Prostate gland (tissue), 2 donors: ENCODE results near the gene GAB2. TPM values are rescaled to one million over a fixed set of nuclear protein-coding genes. Genes with fewer than 3 reads are reported as not detected.

Source experiments
- DNase-seq: peaks from one replicate; pipeline ENCODE4 v3.0.0-alpha.2; 2019; ENCODE audit warnings: low spot score
- H3K27ac ChIP-seq, 2 donors: fragments of 200-600 bp; sonication (generic); 2 replicates each; pipeline ENCODE4 v1.5.1; 2017 to 2019
- H3K27me3 ChIP-seq: fragments of 200-600 bp; sonication (generic); replicated peaks from 2 replicates; pipeline ENCODE4 v1.5.1; 2019; ENCODE audit not compliant: insufficient read depth
- H3K36me3 ChIP-seq, 2 donors: fragments of 200-600 bp; sonication (generic); 1 replicate in 1 of 2; 2 replicates in 1 of 2; pipeline versions ENCODE4 v1.5.1 to v1.8.1; 2017 to 2019
- H3K4me1 ChIP-seq: fragments of 200-600 bp; sonication (generic); replicated peaks from 2 replicates; pipeline ENCODE4 v1.5.1; 2019
- H3K4me3 ChIP-seq, 2 donors: fragments of 200-600 bp; sonication (generic); 2 replicates each; pipeline ENCODE4 v1.5.1; 2017 to 2019
- H3K9me3 ChIP-seq: fragments of 200-600 bp; sonication (generic); 2 replicates; pipeline ENCODE4 v1.5.1; 2017
- CTCF ChIP-seq, 4 experiments: fragments of 200-600 bp in 2 of 4; fragments of 450-650 bp in 2 of 4; sonication (generic) in 2 of 4; IDR thresholded peaks; 1 replicate in 3 of 4; 2 replicates in 1 of 4; pipeline ENCODE4 v1.5.1; 2016 to 2019; ENCODE audit warnings: antibody characterized with exemption in 4 of 4, mild to moderate bottlenecking in 2 of 4, moderate library complexity in 2 of 4
- POLR2A ChIP-seq: fragments of 450-650 bp; IDR thresholded peaks from one replicate; pipeline ENCODE4 v1.6.1; 2016; ENCODE audit warnings: antibody characterized with exemption, mild to moderate bottlenecking
- POLR2AphosphoS5 ChIP-seq: sonication (generic); formaldehyde crosslinking; IDR thresholded peaks from one replicate; pipeline ENCODE4 v1.6.1; 2017; ENCODE audit warnings: antibody characterized with exemption
- WGBS: methylation state at CpG from one replicate; pipeline ENCODE4 v1.1.5; 2018; 5-methylcytosine and 5-hydroxymethylcytosine counted together
- intact Hi-C: fragments of 100-400 bp; cut with DNase I; formaldehyde crosslinking; loops from one replicate; pipeline ENCODE4 v1.14.2; 2022
- total RNA-seq, 2 donors: library from RNA; depleted of rRNA; stranded (reverse); fragments of >200 nt; gene quantifications; one replicate each; pipeline ENCODE4 v1.1.0, GENCODE V29; 2016

GAB2 gene
- total RNA-seq, 2 donors from 2014 or later: 7.4 to 12.8 TPM

DNA sequence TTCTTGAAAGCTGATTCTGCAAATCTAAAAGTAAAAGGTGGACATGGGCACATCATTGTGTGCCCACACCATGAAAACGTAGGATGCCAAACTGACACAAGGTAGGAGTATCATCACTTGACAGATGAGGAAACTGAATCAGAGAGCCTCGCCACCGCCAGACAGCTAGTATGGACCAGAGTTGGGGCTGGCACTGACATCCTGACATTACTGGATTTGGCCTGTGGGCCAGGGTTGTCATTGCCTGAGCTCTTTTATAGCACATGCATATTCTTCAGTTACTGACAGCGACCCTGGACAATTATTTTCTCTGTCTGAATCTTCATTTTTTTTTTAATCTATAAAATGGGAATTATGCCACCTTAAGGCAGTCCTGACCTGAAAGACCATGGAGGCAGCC lies 212.4 kb downstream of the GAB2 start:
- H3K9me3 ChIP-seq: no peaks in the 10 kb centered on the region
- H3K4me1 ChIP-seq: no peaks in the 10 kb centered on the region
- H3K4me3 ChIP-seq: no peak overlapping the region
- no peak for DNase-seq
- TF ChIP-seq CTCF (IDR thresholded peaks at IDR 0.05) (no peak), POLR2A (no peak), POLR2AphosphoS5 (no peak)
- H3K36me3 ChIP-seq: peaks cover 0 to 2% of the 10 kb centered on the region in 2 donors
- WGBS: 93% methylated on average over 4 of the region's 4 CpGs
- H3K27me3 ChIP-seq: no peaks in the 10 kb centered on the region
- intact Hi-C loops: no loop called here
- no peak overlapping the region for H3K27ac ChIP-seq

GRCh38 chr11:78203184-78203583 lies 214.4 kb downstream of the GAB2 start:
- TF ChIP-seq CTCF (IDR thresholded peaks at IDR 0.05) (no peak), POLR2AphosphoS5 (no peak), POLR2A (no peak)
- no peak for DNase-seq
- H3K27ac ChIP-seq: no peak overlapping the region
- no peaks in the 10 kb centered on the region for H3K4me1 ChIP-seq
- H3K27me3 ChIP-seq: no peaks in the 10 kb centered on the region
- H3K4me3 ChIP-seq: no peak overlapping the region
- H3K9me3 ChIP-seq: no peaks in the 10 kb centered on the region
- peaks cover 0 to 5% of the 10 kb centered on the region in 2 donors for H3K36me3 ChIP-seq
- WGBS: 85% methylated on average over 10 of the region's 10 CpGs
- intact Hi-C loops: no loop called here

- Histone ChIP-seq H3K27me3 (no peaks in the 10 kb centered on the region), H3K9me3 (no peaks in the 10 kb centered on the region), H3K4me3 (no peak overlapping the region), H3K27ac (no peak overlapping the region), H3K4me1 (no peaks in the 10 kb centered on the region), H3K36me3 (peaks cover 0 to 5% of the 10 kb centered on the region in 2 donors)
- no peak for DNase-seq
- TF ChIP-seq POLR2AphosphoS5: no peak
- WGBS: 39% methylated on average over 3 of the region's 3 CpGs
- intact Hi-C loops: no loop called here
Measured at GRCh38 chr11:78202733-78203167, 214.9 kb downstream of the GAB2 start.

DNA sequence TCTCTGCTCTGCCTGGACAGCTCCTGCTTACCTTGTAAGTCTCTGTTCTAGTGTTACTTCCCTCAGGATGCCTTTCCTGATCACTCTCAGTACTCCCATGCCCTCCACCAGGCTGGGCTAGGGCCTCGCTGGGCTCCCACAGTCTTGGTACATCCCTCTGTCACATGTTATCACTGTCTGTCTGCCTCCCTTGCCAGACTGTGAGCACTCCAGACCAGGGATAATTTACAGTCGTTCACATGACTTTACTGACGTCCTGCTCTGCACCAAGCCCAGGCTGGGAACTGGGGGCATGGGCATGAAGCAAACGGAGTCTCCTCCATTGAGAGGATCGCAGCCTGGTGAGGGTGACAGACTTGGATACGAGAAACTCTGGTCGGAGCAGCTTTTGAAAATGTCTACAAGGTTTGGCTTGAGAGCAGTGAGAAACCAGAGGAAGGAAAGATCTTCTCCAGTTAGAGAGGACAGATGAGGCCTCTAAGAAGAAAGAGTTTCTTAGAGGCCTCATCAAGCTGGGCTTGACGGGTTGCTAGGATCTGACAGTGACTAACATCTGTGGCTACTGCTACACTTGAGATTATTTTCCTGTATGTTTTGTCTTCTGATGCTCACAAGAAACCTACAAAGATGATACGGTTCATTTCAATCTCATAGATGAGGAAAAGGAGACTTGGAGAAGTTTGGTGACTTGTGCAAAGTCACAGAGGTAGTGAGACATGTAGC lies 216.4 kb downstream of the GAB2 start:
- Histone ChIP-seq H3K4me1 (no peaks in the 10 kb centered on the region), H3K4me3 (no peak overlapping the region), H3K36me3 (peaks cover 0 to 5% of the 10 kb centered on the region in 2 donors), H3K27me3 (no peaks in the 10 kb centered on the region), H3K27ac (no peak overlapping the region), H3K9me3 (no peaks in the 10 kb centered on the region)
- intact Hi-C loops: no loop called here
- no peak for DNase-seq
- 82% methylated on average over 9 of the region's 9 CpGs for WGBS
- TF ChIP-seq POLR2A (no peak), CTCF (IDR thresholded peaks at IDR 0.05) (no peak), POLR2AphosphoS5 (no peak)

GRCh38 chr11:78200553-78200952 lies 217.1 kb downstream of the GAB2 start:
- no peak overlapping the region for H3K27ac ChIP-seq
- DNase-seq: no peak
- H3K4me1 ChIP-seq: no peaks in the 10 kb centered on the region
- no peak overlapping the region for H3K4me3 ChIP-seq
- no peaks in the 10 kb centered on the region for H3K9me3 ChIP-seq
- TF ChIP-seq CTCF (IDR thresholded peaks at IDR 0.05): no peak
- no peak for TF ChIP-seq POLR2A
- H3K27me3 ChIP-seq: no peaks in the 10 kb centered on the region
- 98% methylated on average over 13 of the region's 13 CpGs for WGBS
- intact Hi-C loops: no loop called here
- peaks cover 0 to 5% of the 10 kb centered on the region in 2 donors for H3K36me3 ChIP-seq
